ENCODE measurements around the gene SORCS1. TPM values are rescaled to one million over a fixed set of nuclear protein-coding genes. Genes with fewer than 3 reads are reported as not detected.
A peak's percentile ranks its signal among the peaks of the same experiment; 100 is the strongest.

The SORCS1 gene
- total and polyA plus RNA-seq, 4 experiments from 2014 or later: not detected

GRCh38 chr10:106873770-106874603 is 290.5 kb downstream of the SORCS1 start:
- no peak for DNase-seq
- no peaks in the 10 kb centered on the region for H3K36me3 Mint-ChIP-seq

DNA sequence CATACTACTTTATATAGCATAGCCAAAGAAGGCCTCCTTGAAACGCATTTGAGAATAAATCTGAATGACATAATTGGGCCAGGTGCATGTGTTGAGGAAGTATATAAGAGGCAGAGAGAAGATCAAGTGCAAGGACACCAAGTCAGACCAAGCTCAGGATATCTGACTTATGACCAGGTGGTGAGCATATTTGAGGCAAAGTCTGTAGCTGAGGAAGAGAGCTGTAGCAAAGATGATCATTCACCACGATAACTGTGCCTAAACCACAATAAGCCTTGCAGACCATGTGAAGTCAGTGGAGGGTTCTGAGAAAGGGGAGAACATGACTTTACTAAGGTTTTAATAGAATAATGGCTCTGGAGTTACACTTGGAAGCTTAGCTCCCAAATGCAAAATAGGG is 292.3 kb downstream of the SORCS1 start:
- no peaks in the 10 kb centered on the region for H3K36me3 ChIP-seq (ENCODE audit: insufficient read depth, low read length)
- intact Hi-C loops (cut with micrococcal nuclease): no loop called here
- Mint-ChIP-seq H3K27me3 (no peaks in the 10 kb centered on the region), H3K4me3 (no peak overlapping the region), H3K36me3 (no peaks in the 10 kb centered on the region), H3K4me1 (no peaks in the 10 kb centered on the region), H3K9me3 (peaks cover 3 to 19% (median 10%) of the 10 kb centered on the region in 8 donors), H3K27ac (no peak overlapping the region)
- no peaks in the 10 kb centered on the region for H3K4me1 ChIP-seq (ENCODE audit: insufficient read depth, low read length)
- CTCF ChIA-PET (ENCODE audit: partially characterized antibody): no interaction called here
- no peak overlapping the region for H3K4me3 ChIP-seq (ENCODE audit: low read length in 2 of 2)
- no peaks in the 10 kb centered on the region for H3K27me3 ChIP-seq (ENCODE audit: insufficient read depth, low read length)
- no peak for DNase-seq
- POLR2A ChIA-PET (ENCODE audit: partially characterized antibody): no interaction called here
- no peaks in the 10 kb centered on the region for H3K9me3 ChIP-seq (ENCODE audit: control insufficient read depth in 1 of 2, low read length in 2 of 2)
- H3K27ac ChIP-seq (ENCODE audit: low read depth, low read length): no peak overlapping the region

More at GRCh38 chr10:106873770-106874603, 290.5 kb downstream of the SORCS1 start:
- H3K4me3 ChIP-seq (ENCODE audit: low read length in 2 of 2): no peak overlapping the region
- intact Hi-C loops (cut with micrococcal nuclease): no loop called here
- H3K4me1 ChIP-seq (ENCODE audit: insufficient read depth, low read length): no peaks in the 10 kb centered on the region
- CTCF ChIA-PET (ENCODE audit: partially characterized antibody): no interaction called here
- H3K36me3 ChIP-seq (ENCODE audit: insufficient read depth, low read length): no peaks in the 10 kb centered on the region
- H3K4me3 Mint-ChIP-seq: no peak overlapping the region
- H3K4me1 Mint-ChIP-seq: no peaks in the 10 kb centered on the region
- no peaks in the 10 kb centered on the region for H3K27me3 ChIP-seq (ENCODE audit: insufficient read depth, low read length)
- no peaks in the 10 kb centered on the region for H3K9me3 ChIP-seq (ENCODE audit: control insufficient read depth in 1 of 2, low read length in 2 of 2)
- peaks cover 3 to 15% (median 7%) of the 10 kb centered on the region in 8 donors for H3K9me3 Mint-ChIP-seq
- H3K27ac ChIP-seq (ENCODE audit: low read depth, low read length): no peak overlapping the region
- no peak overlapping the region for H3K27ac Mint-ChIP-seq
- POLR2A ChIA-PET (ENCODE audit: partially characterized antibody): no interaction called here
- no peaks in the 10 kb centered on the region for H3K27me3 Mint-ChIP-seq

GRCh38 chr10:106866244-106866845 is 298.2 kb downstream of the SORCS1 start:
- intact Hi-C loops (cut with micrococcal nuclease): no loop called here
- POLR2A ChIA-PET (ENCODE audit: partially characterized antibody): no interaction called here
- H3K4me3 Mint-ChIP-seq: no peak overlapping the region

GRCh38 chr10:106864031-106864430 is 300.5 kb downstream of the SORCS1 start:
- H3K27ac Mint-ChIP-seq: no peak overlapping the region
- Histone ChIP-seq H3K27ac (ENCODE audit: low read depth, low read length) (no peak overlapping the region), H3K4me3 (ENCODE audit: low read length in 2 of 2) (no peak overlapping the region), H3K9me3 (ENCODE audit: control insufficient read depth in 1 of 2, low read length in 2 of 2) (no peaks in the 10 kb centered on the region), H3K36me3 (ENCODE audit: insufficient read depth, low read length) (no peaks in the 10 kb centered on the region), H3K4me1 (ENCODE audit: insufficient read depth, low read length) (no peaks in the 10 kb centered on the region), H3K27me3 (ENCODE audit: insufficient read depth, low read length) (no peaks in the 10 kb centered on the region)
- no peaks in the 10 kb centered on the region for H3K4me1 Mint-ChIP-seq
- ChIA-PET POLR2A (ENCODE audit: partially characterized antibody) (no interaction called here), CTCF (ENCODE audit: partially characterized antibody) (no interaction called here)
- H3K9me3 Mint-ChIP-seq: peaks cover 0 to 21% (median 11%) of the 10 kb centered on the region in 8 donors
- intact Hi-C loops (cut with micrococcal nuclease): no loop called here
- no peak for DNase-seq
- H3K27me3 Mint-ChIP-seq: no peaks in the 10 kb centered on the region
- H3K36me3 Mint-ChIP-seq: no peaks in the 10 kb centered on the region
- H3K4me3 Mint-ChIP-seq: no peak overlapping the region

More at GRCh38 chr10:106866244-106866845, 298.2 kb downstream of the SORCS1 start:
- H3K27ac ChIP-seq (ENCODE audit: low read depth, low read length): no peak overlapping the region
- CTCF ChIA-PET (ENCODE audit: partially characterized antibody): no interaction called here
- H3K36me3 ChIP-seq (ENCODE audit: insufficient read depth, low read length): no peaks in the 10 kb centered on the region
- Mint-ChIP-seq H3K27ac (no peak overlapping the region), H3K36me3 (no peaks in the 10 kb centered on the region), H3K27me3 (no peaks in the 10 kb centered on the region), H3K9me3 (peaks cover 0 to 28% (median 14%) of the 10 kb centered on the region in 8 donors), H3K4me1 (no peaks in the 10 kb centered on the region)
- no peaks in the 10 kb centered on the region for H3K9me3 ChIP-seq (ENCODE audit: control insufficient read depth in 1 of 2, low read length in 2 of 2)
- DNase-seq: no peak
- no peaks in the 10 kb centered on the region for H3K27me3 ChIP-seq (ENCODE audit: insufficient read depth, low read length)
- H3K4me1 ChIP-seq (ENCODE audit: insufficient read depth, low read length): no peaks in the 10 kb centered on the region
- H3K4me3 ChIP-seq (ENCODE audit: low read length in 2 of 2): no peak overlapping the region

- Histone ChIP-seq H3K9me3 (ENCODE audit: control insufficient read depth in 1 of 2, low read length in 2 of 2) (no peaks in the 10 kb centered on the region), H3K4me1 (ENCODE audit: insufficient read depth, low read length) (no peaks in the 10 kb centered on the region), H3K27me3 (ENCODE audit: insufficient read depth, low read length) (no peaks in the 10 kb centered on the region), H3K27ac (ENCODE audit: low read depth, low read length) (no peak overlapping the region), H3K4me3 (ENCODE audit: low read length in 2 of 2) (no peak overlapping the region), H3K36me3 (ENCODE audit: insufficient read depth, low read length) (no peaks in the 10 kb centered on the region)
- no peak overlapping the region for H3K27ac Mint-ChIP-seq
- ChIA-PET POLR2A (ENCODE audit: partially characterized antibody) (no interaction called here), CTCF (ENCODE audit: partially characterized antibody) (no interaction called here)
- intact Hi-C loops (cut with micrococcal nuclease): no loop called here
- H3K36me3 Mint-ChIP-seq: no peaks in the 10 kb centered on the region
- no peaks in the 10 kb centered on the region for H3K4me1 Mint-ChIP-seq
- DNase-seq: no peak
- peaks cover 0 to 24% (median 9%) of the 10 kb centered on the region in 8 donors for H3K9me3 Mint-ChIP-seq
- no peak overlapping the region for H3K4me3 Mint-ChIP-seq
- no peaks in the 10 kb centered on the region for H3K27me3 Mint-ChIP-seq
These were observed 301.0 kb downstream of the SORCS1 start for GRCh38 chr10:106863549-106863948.

- intact Hi-C loops (cut with micrococcal nuclease): no loop called here
- Histone ChIP-seq H3K4me3 (ENCODE audit: low read length in 2 of 2) (no peak overlapping the region), H3K27me3 (ENCODE audit: insufficient read depth, low read length) (no peaks in the 10 kb centered on the region), H3K36me3 (ENCODE audit: insufficient read depth, low read length) (no peaks in the 10 kb centered on the region), H3K4me1 (ENCODE audit: insufficient read depth, low read length) (no peaks in the 10 kb centered on the region), H3K27ac (ENCODE audit: low read depth, low read length) (no peak overlapping the region), H3K9me3 (ENCODE audit: control insufficient read depth in 1 of 2, low read length in 2 of 2) (no peaks in the 10 kb centered on the region)
- POLR2A ChIA-PET (ENCODE audit: partially characterized antibody): no interaction called here
- DNase-seq: no peak
- Mint-ChIP-seq H3K36me3 (no peaks in the 10 kb centered on the region), H3K4me3 (peak overlapping the region in 1 of 8 donors; percentile 32), H3K27ac (no peak overlapping the region), H3K4me1 (no peaks in the 10 kb centered on the region), H3K9me3 (peaks cover 0 to 15% (median 10%) of the 10 kb centered on the region in 8 donors), H3K27me3 (no peaks in the 10 kb centered on the region)
- CTCF ChIA-PET (ENCODE audit: partially characterized antibody): no interaction called here
These were observed 304.4 kb downstream of the SORCS1 start for GRCh38 chr10:106859892-106860652.

DNA sequence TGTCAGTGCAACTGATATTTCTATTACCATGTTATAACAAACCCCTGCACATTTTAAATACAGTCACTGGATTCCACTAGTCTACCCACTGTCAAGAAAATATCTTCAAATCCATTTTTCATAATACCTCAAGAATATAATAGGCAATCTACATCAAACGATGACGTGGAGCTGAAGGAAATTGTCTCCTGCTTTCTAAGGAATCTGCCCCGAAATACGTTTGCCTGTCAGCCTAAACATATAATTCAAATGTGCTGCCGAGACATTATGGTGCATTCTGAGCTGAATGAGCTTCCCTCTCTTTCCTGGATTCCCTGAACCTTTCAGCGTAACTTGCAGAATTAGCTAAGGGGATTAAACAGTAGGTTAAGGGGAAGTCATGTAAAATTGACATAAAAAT is 306.8 kb downstream of the SORCS1 start:
- Histone ChIP-seq H3K27ac (ENCODE audit: low read depth, low read length) (no peak overlapping the region), H3K27me3 (ENCODE audit: insufficient read depth, low read length) (no peaks in the 10 kb centered on the region), H3K4me3 (ENCODE audit: low read length in 2 of 2) (no peak overlapping the region), H3K9me3 (ENCODE audit: control insufficient read depth in 1 of 2, low read length in 2 of 2) (no peaks in the 10 kb centered on the region), H3K4me1 (ENCODE audit: insufficient read depth, low read length) (no peaks in the 10 kb centered on the region), H3K36me3 (ENCODE audit: insufficient read depth, low read length) (no peaks in the 10 kb centered on the region)
- peaks cover 0 to 13% (median 7%) of the 10 kb centered on the region in 8 donors for H3K9me3 Mint-ChIP-seq
- CTCF ChIA-PET (ENCODE audit: partially characterized antibody): no interaction called here
- H3K27me3 Mint-ChIP-seq: no peaks in the 10 kb centered on the region
- no peak overlapping the region for H3K4me3 Mint-ChIP-seq
- no peak for DNase-seq
- H3K4me1 Mint-ChIP-seq: no peaks in the 10 kb centered on the region
- H3K27ac Mint-ChIP-seq: no peak overlapping the region
- POLR2A ChIA-PET (ENCODE audit: partially characterized antibody): no interaction called here
- intact Hi-C loops (cut with micrococcal nuclease): no loop called here
- no peaks in the 10 kb centered on the region for H3K36me3 Mint-ChIP-seq
